GM15510 (cell line): ENCODE results near the gene PTPRD.

Source experiments
- POLR2A ChIP-seq: IDR thresholded peaks from 3 replicates; pipeline ENCODE4 v1.6.1; 2011; ENCODE audit warnings: borderline replicate concordance; ENCODE audit not compliant: insufficient read length; ENCODE audit errors: extremely low read depth

Gene PTPRD

DNA sequence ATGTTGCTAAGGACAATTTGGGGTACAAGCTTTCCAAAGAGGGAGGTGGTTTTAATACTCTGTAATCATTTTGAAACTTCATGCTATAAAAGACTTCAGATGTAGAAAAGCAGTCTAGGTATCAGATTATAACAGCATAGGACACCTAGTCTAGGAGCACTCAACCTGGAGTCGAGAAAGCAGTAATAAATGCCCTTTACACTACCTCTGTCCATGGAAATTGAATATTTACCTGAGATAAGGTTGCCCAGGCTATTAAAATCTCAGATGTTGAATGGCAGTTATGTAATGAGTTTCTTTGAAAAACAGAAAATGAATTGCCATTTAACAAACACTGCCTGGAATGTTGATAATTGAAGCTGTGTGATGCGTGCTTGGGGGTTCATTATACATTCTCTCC, 2251.4 kb downstream of the PTPRD start:
- no peak for TF ChIP-seq POLR2A

- no peak for TF ChIP-seq POLR2A
These were observed 2256.4 kb downstream of the PTPRD start for GRCh38 chr9:8356406-8356805.

DNA sequence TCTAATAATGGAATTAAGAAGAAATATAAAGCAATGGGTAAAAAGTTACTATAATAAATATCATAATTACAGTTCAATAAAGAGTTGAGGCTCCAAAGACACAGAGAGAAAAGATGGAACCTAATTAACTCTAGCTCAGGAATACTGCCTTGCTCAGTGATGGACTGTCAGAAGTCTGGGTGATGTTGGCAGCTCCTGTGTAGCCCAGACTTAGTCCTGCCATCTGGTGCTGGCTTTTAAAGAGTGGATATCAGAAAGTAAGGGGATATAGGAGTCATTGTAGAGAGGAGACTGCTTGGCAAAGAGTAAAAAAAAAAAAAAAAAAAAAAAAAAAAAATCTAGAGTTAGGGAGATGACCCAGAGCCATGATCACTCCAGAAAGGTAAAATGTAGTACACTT, 2261.4 kb downstream of the PTPRD start:
- no peak for TF ChIP-seq POLR2A

GRCh38 chr9:8349901-8350300, 2262.9 kb downstream of the PTPRD start:
- no peak for TF ChIP-seq POLR2A

DNA sequence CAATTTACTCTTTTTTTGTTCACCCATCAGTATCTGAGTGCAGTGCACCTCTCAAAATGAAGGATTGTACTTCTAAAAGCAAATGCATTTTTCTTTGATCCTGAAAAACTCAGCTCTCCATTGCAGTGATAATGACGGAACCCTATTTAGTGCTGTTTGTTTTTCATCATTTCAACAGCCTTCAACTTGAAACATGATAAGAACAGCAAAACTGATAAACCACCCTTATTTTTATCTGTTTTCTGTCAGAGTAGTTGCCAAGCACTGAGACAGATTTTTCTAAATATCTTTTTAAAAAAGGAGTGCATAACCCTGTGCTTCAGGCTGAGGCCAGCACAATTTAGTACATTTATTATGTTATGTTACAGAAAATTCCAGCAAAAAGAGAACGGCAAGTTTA, 2263.4 kb downstream of the PTPRD start:
- TF ChIP-seq POLR2A, result no peak

- no peak for TF ChIP-seq POLR2A
These were observed 2264.0 kb downstream of the PTPRD start for GRCh38 chr9:8348756-8349155.

GRCh38 chr9:8346296-8346695, 2266.5 kb downstream of the PTPRD start:
- TF ChIP-seq POLR2A, result no peak

DNA sequence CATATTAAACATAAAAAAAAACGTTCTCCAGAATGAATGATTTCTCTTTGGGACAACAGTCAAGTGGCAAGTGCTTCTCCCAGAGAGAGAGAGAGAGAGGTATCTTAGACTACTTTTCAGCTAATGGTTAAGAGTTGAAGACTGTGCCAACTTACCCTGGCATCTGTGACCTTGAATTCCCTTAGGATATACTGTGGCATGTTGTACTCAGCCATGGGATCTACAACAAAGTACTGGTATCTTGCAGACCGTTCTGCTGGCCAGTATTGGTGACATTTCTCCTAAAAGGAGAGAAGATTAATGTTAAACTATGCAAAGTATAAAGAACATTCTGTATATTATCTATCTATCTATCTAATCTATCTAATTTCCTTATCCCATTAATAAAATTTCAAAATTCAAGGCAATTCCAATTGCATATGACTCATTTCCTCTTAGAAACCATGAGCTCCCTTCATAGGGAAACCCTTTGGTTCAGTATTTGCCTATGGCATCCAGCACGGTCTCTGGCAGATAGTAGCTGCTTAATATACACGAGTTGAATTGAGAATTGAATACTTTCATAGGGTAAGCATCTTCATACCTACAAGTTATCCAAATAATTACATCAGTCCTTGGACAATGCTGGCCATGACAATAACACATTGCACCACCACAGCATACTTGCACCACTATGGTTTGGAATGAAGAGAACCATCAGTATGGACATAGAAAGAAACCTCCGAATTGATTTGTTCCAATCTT, 2273.9 kb downstream of the PTPRD start:
- TF ChIP-seq POLR2A, result no peak

GRCh38 chr9:8337834-8338766, 2274.7 kb downstream of the PTPRD start:
- TF ChIP-seq POLR2A, result no peak

DNA sequence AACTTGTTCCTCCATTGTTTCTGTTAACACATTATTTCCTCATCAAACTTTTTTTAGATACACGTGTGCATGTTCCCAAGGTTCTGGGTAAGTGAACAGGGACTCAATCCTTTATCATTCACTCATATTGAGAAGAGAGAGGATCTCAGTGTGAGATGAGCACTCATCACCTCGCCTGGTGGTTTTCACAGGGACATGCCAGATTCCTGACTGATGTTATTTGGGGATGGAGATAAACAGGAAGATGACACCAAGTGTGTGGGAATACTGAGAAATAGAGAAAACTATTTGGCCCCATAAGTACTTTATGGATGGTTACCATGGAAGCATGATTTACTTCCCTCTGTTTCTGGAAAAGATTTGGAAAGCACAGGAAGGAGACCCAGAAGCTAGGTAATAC, 2279.9 kb downstream of the PTPRD start:
- TF ChIP-seq POLR2A, result no peak

DNA sequence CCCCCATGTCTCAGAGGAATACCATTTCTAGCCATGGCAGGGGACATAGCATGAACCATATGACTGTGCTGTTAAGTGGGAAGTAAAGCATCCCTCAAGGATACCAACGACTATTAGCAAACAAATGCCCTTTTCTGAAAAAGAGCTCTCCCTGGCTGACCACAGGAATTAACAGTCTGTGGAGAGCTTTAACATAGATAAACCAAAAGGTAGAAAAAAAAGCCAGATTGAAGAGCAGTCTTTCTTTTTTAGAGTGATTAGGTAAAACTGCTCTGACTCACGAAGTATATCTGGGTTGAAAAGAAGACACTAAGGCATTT, 2280.5 kb downstream of the PTPRD start:
- no peak for TF ChIP-seq POLR2A

DNA sequence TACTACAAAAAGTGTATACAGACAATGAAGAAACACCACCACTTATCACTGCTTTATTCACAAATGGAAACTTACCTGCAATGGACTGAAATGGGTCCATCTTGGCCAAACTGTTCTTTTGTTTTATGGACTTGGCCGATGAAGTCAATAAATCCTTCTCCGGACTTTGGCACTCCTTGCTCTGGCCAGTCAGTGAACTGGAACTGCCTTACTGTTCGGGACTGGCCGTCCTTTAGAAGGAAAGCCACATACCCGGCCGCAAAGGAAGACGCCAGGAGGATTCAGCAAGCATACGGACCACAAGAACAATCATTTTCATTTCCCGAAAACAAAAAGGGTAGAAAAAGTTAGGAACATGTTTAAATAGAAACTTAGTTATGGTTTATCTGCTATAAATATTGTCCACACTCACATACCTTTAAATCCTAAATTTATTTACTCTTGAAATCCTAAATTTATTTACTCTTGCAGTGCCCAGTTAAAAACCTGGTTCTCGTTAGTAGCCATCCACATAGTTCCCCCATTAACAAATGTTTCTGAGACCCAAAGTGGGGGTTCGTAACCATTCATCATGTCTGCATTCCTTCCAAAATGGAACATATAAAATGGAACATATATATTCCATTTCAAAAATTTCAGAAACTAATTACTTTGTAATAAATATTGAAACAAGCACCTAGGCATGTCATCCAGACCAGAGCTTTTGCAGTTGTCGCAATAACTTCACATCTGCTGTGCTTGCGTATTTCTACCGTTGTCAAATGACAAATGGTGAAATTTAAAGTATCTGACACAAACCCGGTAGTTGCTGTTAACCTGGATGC, 2281.1 kb downstream of the PTPRD start:
- no peak for TF ChIP-seq POLR2A

DNA sequence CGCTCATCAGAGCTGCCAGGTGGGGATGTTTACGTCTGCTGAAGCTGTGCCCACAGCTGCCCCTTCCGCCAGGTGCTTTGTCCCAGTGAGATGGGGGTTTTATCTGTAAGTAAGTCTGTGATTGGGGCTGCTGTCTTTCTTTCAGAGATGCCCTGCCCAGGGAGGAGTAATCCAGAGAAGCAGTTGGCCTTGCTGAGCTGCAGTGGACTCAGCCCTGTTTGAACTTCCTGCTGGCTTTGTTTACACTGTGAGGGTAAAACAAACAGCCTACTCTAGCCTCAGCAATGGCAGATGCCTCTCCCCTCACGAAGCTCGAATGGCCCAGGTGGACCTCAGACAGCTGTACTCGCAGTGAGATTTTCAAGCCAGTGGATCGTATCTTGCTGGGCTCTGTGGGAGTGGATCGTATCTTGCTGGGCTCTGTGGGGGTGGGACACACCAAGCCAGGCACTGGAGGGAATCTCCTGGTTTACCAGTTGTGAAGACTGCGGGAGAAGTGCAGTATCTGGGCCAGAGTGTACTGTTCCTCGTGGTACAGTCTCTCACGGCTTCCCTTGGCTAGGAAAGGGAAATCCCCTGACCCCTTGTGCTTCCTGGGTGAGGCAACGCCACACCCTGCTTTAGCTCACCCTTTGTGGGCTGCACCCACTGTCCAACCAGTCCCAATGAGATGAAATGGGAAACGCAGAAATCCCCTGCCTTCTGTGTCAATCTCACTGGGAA, 2283.1 kb downstream of the PTPRD start:
- TF ChIP-seq POLR2A, result no peak

DNA sequence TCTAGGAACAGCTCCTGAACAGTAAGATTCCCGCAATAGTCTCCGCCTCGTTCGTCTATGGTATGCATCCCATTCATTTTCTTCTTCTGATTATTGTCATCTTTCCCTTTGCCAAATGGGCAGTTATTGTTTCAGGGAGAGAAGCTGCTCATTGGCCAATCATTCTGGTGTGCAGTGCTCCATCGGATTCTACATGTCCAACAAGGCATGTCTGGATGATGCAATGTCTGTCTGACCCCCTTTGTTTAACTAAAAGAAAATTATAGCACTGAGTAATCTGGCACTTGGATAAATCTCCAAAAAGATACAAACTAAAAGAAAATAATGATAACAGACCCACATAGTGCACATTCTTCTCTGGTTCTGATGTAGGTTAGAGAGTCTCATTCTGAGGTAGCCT, 2297.6 kb downstream of the PTPRD start:
- no peak for TF ChIP-seq POLR2A
